Sigmoid colon (tissue), 4 donors: ENCODE results near the gene KDM1B.

Experiments
- CTCF ChIP-seq, 4 experiments: fragments of 450-650 bp in 3 of 4; fragments of 200-600 bp in 1 of 4; IDR thresholded peaks; one replicate each; pipeline ENCODE4 v1.5.1; 2016 to 2019; ENCODE audit warnings: antibody characterized with exemption in 4 of 4, mild to moderate bottlenecking in 3 of 4, moderate library complexity in 2 of 4
- EP300 ChIP-seq, 4 donors: sonication (generic); formaldehyde crosslinking; IDR thresholded peaks; one replicate each; pipeline ENCODE4 v1.6.1; 2017; ENCODE audit warnings: antibody characterized with exemption in 4 of 4
- POLR2A ChIP-seq, 2 donors: fragments of 450-650 bp; IDR thresholded peaks; one replicate each; pipeline ENCODE4 v1.6.1; 2016; ENCODE audit warnings: antibody characterized with exemption in 2 of 2, mild to moderate bottlenecking in 2 of 2, moderate library complexity in 2 of 2
- POLR2AphosphoS5 ChIP-seq, 4 donors: sonication (generic); formaldehyde crosslinking; IDR thresholded peaks; one replicate each; pipeline ENCODE4 v1.6.1; 2017; ENCODE audit warnings: antibody characterized with exemption in 4 of 4

- TF ChIP-seq CTCF (IDR thresholded peaks at IDR 0.05), result no peak
- no peak for TF ChIP-seq POLR2A (IDR thresholded peaks at IDR 0.05)
- no peak for TF ChIP-seq POLR2AphosphoS5 (IDR thresholded peaks at IDR 0.05)
- no peak for TF ChIP-seq EP300 (IDR thresholded peaks at IDR 0.05)
Measured at GRCh38 chr6:18270216-18270615, 115.0 kb downstream of the KDM1B start.
